Activated CD8-positive, alpha-beta T cell treated with anti-CD3 and anti-CD28 coated beads for 36 hours (primary cell): ENCODE results near the gene PKNOX2. TPM values are rescaled to one million over a fixed set of nuclear protein-coding genes. Genes with fewer than 3 reads are reported as not detected.

Source experiments
- ATAC-seq: fragments of 200-7000 bp; cut with Tn5 transposase; one replicate; pipeline ENCODE4 v1.10.0; 2021; ENCODE audit warnings: mild to moderate bottlenecking, moderate library complexity
- CTCF ChIA-PET: fragments of 350-600 bp; sonication (Branson Sonifier 250); formaldehyde crosslinking; loops from one replicate; lab custom pipeline; 2021; ENCODE audit warnings: antibody characterized with exemption; lab: Charles Lee
- POLR2A ChIA-PET: fragments of 350-600 bp; sonication (Branson Sonifier 250); formaldehyde crosslinking; loops from one replicate; lab custom pipeline; 2021; ENCODE audit warnings: antibody characterized with exemption; lab: Charles Lee
- DNase-seq: peaks from one replicate; pipeline ENCODE4 v3.0.0-alpha.2; 2020
- H3K27ac Mint-ChIP-seq: one replicate; pipeline ENCODE4 v1.8.0; 2021; ENCODE audit warnings: mild to moderate bottlenecking, mixed read lengths
- H3K27me3 Mint-ChIP-seq: one replicate; pipeline ENCODE4 v1.8.0; 2021; ENCODE audit warnings: mixed read lengths
- H3K36me3 Mint-ChIP-seq: one replicate; pipeline ENCODE4 v1.8.0; 2021; ENCODE audit warnings: low read depth, mixed read lengths
- H3K4me1 Mint-ChIP-seq: one replicate; pipeline ENCODE4 v1.8.0; 2021; ENCODE audit warnings: low read depth, mixed read lengths
- H3K4me3 Mint-ChIP-seq: one replicate; pipeline ENCODE4 v1.8.0; 2021; ENCODE audit warnings: mild to moderate bottlenecking, moderate library complexity, mixed read lengths
- H3K9me3 Mint-ChIP-seq: one replicate; pipeline ENCODE4 v1.8.0; 2021; ENCODE audit warnings: mixed read lengths
- intact Hi-C: fragments of 100-400 bp; cut with micrococcal nuclease; formaldehyde crosslinking; loops from one replicate; pipeline ENCODE4 v1.10.0; 2022
- total RNA-seq, 2 experiments: library from RNA; stranded (reverse); gene quantifications; one replicate each; pipeline ENCODE4 v1.2.3, GENCODE V29; 2021
- TF ChIP-seq, protein P1 (sequence below): fragments of 200-600 bp; IDR thresholded peaks from one replicate; pipeline ENCODE4 v1.8.0; 2022; ENCODE audit warnings: antibody characterized with exemption, mild to moderate bottlenecking

PKNOX2 gene
- total RNA-seq, 2 experiments from 2014 or later: not detected

DNA sequence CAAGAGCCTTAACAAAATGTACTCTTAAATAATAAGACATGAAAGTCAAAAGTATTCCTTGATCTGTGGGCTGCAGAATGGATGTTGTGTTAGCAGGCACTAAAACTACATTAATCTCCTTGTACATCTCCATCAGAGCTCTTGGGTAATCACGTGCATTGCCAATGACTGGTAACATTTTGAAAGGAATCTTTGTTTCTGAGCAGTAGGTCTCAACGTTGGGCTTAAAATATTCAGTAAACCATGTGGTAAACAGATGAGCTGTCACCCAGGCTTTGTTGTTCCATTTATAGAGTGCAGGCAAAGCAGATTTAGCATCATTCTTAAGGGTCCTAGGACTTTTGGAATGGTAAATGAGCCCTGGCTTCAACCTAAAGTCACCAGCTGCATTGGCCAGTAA, 152.9 kb downstream of the PKNOX2 start:
- Mint-ChIP-seq H3K36me3 (no peaks in the 10 kb centered on the region), H3K27ac (no peak overlapping the region), H3K4me1 (no peaks in the 10 kb centered on the region), H3K9me3 (no peaks in the 10 kb centered on the region), H3K4me3 (no peak overlapping the region), H3K27me3 (peaks cover 13% of the 10 kb centered on the region)
- ChIA-PET POLR2A (no interaction called here), CTCF (no interaction called here)
- DNase-seq: no peak
- TF ChIP-seq, protein P1, sequence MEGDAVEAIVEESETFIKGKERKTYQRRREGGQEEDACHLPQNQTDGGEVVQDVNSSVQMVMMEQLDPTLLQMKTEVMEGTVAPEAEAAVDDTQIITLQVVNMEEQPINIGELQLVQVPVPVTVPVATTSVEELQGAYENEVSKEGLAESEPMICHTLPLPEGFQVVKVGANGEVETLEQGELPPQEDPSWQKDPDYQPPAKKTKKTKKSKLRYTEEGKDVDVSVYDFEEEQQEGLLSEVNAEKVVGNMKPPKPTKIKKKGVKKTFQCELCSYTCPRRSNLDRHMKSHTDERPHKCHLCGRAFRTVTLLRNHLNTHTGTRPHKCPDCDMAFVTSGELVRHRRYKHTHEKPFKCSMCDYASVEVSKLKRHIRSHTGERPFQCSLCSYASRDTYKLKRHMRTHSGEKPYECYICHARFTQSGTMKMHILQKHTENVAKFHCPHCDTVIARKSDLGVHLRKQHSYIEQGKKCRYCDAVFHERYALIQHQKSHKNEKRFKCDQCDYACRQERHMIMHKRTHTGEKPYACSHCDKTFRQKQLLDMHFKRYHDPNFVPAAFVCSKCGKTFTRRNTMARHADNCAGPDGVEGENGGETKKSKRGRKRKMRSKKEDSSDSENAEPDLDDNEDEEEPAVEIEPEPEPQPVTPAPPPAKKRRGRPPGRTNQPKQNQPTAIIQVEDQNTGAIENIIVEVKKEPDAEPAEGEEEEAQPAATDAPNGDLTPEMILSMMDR: no peak
- intact Hi-C loops: no loop called here
- no peak for ATAC-seq

DNA sequence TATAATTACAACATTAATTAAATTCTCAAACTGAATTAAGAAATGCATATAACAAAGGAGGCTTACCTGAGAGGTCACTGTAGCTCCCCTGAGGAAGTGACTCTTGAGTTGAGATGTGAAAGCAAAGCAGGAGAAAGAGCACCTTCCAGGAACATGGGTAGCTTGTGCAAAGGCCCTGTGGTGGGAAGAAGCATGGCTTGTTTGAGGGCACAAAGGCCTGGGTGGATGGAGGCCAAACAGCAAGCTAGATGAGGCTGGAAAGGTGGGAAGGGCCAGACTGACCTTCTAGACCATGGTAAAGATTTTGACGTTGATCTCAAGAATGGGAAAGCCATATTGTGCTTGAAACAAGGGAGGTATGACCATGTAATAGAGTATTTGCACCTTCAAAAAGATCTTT, 155.1 kb downstream of the PKNOX2 start:
- H3K36me3 Mint-ChIP-seq: no peaks in the 10 kb centered on the region
- DNase-seq: no peak
- no peak for ATAC-seq
- no peak overlapping the region for H3K4me3 Mint-ChIP-seq
- no peak overlapping the region for H3K27ac Mint-ChIP-seq
- H3K9me3 Mint-ChIP-seq: no peaks in the 10 kb centered on the region
- TF ChIP-seq, protein P1: no peak
- H3K4me1 Mint-ChIP-seq: no peaks in the 10 kb centered on the region
- POLR2A ChIA-PET: no interaction called here
- intact Hi-C loops: no loop called here
- peaks cover 15% of the 10 kb centered on the region for H3K27me3 Mint-ChIP-seq
- CTCF ChIA-PET: no interaction called here

DNA sequence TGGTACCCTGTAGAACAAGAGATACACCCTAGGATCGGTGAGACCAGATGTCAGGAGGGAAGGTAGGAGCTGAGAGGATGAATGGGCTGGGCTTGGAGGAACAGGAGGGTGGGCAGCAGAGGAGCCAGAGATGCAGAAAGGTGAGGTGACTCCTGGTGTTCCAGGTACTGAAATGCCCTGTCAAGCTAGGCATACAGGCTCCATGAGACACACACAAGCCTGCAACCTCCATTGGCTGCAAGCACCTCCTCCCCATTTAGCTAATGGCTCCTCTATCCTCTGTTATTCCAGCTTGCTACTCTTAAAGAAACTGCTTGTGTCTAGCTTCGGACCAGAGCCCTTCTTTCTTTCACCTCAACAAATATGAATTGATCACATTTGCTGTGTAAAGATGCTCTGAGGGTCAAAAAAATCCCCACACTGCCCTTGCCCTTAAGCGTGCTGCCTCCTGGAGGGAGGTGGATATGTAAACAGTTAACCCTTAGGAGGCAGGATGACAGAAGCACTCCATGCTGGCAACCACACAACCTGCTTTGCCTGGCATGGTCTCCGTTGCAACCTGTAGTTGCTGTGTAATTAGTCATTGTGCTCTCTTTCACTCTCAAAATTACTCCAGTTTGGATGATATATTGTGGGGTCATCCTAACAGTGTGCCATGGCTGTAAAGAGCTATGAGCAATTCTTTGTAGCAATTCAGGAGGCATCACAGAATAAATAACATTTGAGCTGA, 156.0 kb downstream of the PKNOX2 start:
- H3K9me3 Mint-ChIP-seq: no peaks in the 10 kb centered on the region
- no peak for ATAC-seq
- TF ChIP-seq, protein P1: no peak
- no peaks in the 10 kb centered on the region for H3K4me1 Mint-ChIP-seq
- no peak for DNase-seq
- H3K36me3 Mint-ChIP-seq: no peaks in the 10 kb centered on the region
- CTCF ChIA-PET: interaction anchor here (1.0 kb wide), 1 partner anchor 16 kb away, joined by 3 read pairs; no protein-coding TSS in a partner anchor
- H3K27me3 Mint-ChIP-seq: peaks cover 15% of the 10 kb centered on the region
- no peak overlapping the region for H3K27ac Mint-ChIP-seq
- POLR2A ChIA-PET: no interaction called here
- intact Hi-C loops: no loop called here
- no peak overlapping the region for H3K4me3 Mint-ChIP-seq

DNA sequence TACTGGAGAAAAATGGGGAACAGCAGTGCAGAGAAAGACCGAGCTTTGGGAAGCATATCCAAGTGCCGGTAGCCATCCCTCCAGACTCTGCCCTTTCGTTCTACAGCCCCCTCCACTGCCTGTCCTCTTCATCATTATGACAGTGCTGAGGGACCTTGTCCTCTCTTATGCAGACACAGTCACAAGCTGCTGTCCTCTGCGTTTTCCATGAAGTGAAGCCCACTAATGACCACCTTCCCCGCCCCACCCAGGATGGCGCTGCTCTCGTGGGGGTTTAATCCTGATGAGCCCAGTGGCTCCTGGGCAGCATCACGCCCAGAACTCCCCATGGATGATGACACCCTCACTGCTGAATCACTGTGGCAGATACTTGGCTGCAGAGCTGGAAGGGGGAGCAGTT, 157.7 kb downstream of the PKNOX2 start:
- TF ChIP-seq, protein P1: no peak
- no peak for DNase-seq
- Mint-ChIP-seq H3K4me3 (no peak overlapping the region), H3K27ac (no peak overlapping the region), H3K9me3 (no peaks in the 10 kb centered on the region), H3K27me3 (peaks cover 20% of the 10 kb centered on the region), H3K4me1 (no peaks in the 10 kb centered on the region), H3K36me3 (no peaks in the 10 kb centered on the region)
- ATAC-seq: no peak
- ChIA-PET CTCF (no interaction called here), POLR2A (no interaction called here)
- intact Hi-C loops: no loop called here

DNA sequence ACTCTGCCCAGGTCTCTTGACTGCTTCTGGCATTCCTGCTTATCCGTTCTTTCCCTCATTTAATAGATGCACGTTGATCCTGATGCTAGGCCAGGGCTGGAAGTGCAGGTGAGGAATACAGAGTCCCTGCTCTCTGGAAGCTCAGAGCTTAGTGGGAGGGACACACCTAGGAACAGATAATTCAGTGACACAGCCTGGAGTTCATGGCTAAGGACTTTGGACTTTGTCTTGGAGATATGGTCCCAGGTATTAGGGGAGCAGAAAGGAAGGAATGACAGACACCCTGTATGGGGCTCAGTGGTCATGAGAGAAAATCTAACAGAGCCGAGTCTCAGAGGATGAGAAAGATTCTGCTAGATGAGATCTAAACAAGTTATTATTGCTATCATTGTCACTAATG, 160.6 kb downstream of the PKNOX2 start:
- no peak overlapping the region for H3K27ac Mint-ChIP-seq
- POLR2A ChIA-PET: no interaction called here
- no peaks in the 10 kb centered on the region for H3K4me1 Mint-ChIP-seq
- H3K9me3 Mint-ChIP-seq: no peaks in the 10 kb centered on the region
- H3K36me3 Mint-ChIP-seq: no peaks in the 10 kb centered on the region
- ATAC-seq (no peak), DNase-seq (no peak)
- TF ChIP-seq, protein P1: no peak
- H3K27me3 Mint-ChIP-seq: peaks cover 30% of the 10 kb centered on the region
- CTCF ChIA-PET: no interaction called here
- H3K4me3 Mint-ChIP-seq: no peak overlapping the region
- intact Hi-C loops: no loop called here
